GM12875 (cell line): ENCODE measurements around the gene UBE2F.
"Not testable (repeated sequence)": the region's sequence is repeated elsewhere in the genome, so short reads cannot be mapped to it uniquely, and the experiment has no call there.

Experiments used
- H3K4me3 ChIP-seq: one replicate; pipeline ENCODE4 v1.5.1; 2011; ENCODE audit warnings: low read depth, low read length, control low read depth
- TF ChIP-seq, protein P1 (sequence below): IDR thresholded peaks from 2 replicates; pipeline ENCODE4 v1.5.1; 2011; ENCODE audit warnings: low read depth, mild to moderate bottlenecking, control low read depth, inconsistent platforms, low read length, moderate library complexity, borderline replicate concordance; ENCODE audit not compliant: insufficient read depth

The UBE2F gene

GRCh38 chr2:237962432-237963084 is 4.3 kb upstream of the UBE2F start:
- no peak overlapping the region for H3K4me3 ChIP-seq
- TF ChIP-seq, protein P1, sequence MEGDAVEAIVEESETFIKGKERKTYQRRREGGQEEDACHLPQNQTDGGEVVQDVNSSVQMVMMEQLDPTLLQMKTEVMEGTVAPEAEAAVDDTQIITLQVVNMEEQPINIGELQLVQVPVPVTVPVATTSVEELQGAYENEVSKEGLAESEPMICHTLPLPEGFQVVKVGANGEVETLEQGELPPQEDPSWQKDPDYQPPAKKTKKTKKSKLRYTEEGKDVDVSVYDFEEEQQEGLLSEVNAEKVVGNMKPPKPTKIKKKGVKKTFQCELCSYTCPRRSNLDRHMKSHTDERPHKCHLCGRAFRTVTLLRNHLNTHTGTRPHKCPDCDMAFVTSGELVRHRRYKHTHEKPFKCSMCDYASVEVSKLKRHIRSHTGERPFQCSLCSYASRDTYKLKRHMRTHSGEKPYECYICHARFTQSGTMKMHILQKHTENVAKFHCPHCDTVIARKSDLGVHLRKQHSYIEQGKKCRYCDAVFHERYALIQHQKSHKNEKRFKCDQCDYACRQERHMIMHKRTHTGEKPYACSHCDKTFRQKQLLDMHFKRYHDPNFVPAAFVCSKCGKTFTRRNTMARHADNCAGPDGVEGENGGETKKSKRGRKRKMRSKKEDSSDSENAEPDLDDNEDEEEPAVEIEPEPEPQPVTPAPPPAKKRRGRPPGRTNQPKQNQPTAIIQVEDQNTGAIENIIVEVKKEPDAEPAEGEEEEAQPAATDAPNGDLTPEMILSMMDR = no peak

DNA sequence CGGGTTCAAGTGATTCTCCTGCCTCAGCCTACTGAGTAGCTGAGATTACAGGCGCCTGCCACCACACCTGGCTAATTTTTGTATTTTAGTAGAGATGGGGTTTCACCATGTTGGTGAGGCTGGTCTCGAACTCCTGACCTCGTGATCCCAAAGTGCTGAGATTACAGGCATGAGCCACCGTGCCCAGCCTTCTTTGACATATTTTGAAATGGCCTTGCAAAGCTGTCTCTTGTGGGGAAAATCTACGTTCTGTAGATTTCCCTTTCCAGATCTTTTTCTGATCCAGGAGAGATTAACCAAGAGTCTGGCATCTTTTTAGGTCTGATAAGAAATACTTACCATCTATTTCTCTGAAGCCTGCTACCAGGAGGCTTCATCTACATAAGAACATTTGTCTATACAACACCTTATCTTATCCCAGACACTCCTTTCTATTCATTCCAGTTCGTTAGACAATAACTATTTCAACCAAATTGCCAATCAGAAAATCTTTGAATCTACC is 3.3 kb upstream of the UBE2F start:
- H3K4me3 ChIP-seq = not testable (repeated sequence)

GRCh38 chr2:237964194-237964577 is 2.6 kb upstream of the UBE2F start:
- H3K4me3 ChIP-seq = no peak overlapping the region
- TF ChIP-seq, protein P1 = no peak

DNA sequence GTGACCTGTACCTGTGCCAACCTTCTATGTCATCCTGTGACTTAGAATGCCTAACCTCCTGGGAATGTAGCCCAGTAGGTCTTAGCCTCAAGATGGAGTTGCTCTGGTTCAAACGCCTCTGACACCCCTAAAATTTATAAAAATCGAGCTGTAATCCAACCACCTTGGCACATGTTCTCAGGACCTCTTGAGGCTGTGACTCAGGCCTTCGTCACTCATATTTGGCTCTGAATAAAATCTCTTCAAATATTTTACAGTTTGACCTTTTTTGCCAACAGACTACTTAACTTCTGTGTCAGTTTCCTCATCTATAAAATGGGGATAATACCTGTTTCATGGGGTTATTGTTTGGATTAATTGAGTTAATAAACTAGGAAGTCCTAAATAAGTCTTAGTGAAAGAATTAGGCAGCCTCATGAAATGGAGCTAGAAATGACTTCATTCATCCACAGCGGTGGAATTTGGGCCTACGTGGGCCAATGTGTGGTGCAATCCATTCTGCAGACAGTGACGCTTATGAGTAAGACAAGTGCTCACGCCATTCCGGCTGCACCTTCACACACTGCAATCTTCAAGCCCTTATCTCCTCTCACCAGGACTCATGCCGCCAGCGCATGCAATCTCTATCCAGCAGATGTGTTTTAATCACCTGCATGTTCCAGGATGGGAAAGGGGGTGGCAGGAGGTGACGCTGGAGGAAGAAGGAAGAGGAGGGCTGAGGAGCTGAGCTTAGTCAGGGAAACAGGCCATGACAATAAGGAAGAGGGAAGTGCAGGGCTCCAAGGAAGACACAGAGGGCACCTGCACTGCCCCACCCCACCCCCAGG is 2.0 kb upstream of the UBE2F start:
- H3K4me3 ChIP-seq = no peak overlapping the region

GRCh38 chr2:237965844-237966243 is 970 bp upstream of the UBE2F start:
- not testable (repeated sequence) for H3K4me3 ChIP-seq

More for the DNA sequence above, 2.0 kb upstream of the UBE2F start:
- TF ChIP-seq, protein P1 = no peak

DNA sequence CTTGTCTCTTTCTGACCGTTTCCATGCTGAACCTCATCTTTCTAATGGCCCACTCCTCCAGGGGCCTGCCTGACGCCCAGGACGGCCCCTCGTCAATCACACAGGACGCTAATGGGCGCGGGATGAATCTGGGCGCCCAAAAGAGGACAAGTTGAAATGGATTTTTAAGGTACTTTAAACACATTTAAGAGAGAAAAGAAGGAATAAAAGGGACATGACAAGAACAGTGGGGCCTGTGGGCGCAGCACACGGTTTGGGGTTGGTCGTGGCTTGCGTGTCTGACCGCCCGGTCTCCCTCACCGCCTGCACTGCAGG is 607 bp upstream of the UBE2F start:
- peak overlapping the region; percentile 63 for H3K4me3 ChIP-seq
- TF ChIP-seq, protein P1 = no peak

- peak overlapping the region; percentile 77 for H3K4me3 ChIP-seq
- TF ChIP-seq, protein P1 = no peak
Measured at GRCh38 chr2:237967463-237967951, 693 bp downstream of the UBE2F start.
